OCI-LY3 (cell line): ENCODE measurements around the gene VAV2.

Experiments used
- CTCF ChIP-seq: fragments of 200-600, 300-600 bp; sonication (generic); IDR thresholded peaks from 2 replicates; pipeline ENCODE4 v1.5.1; 2014; ENCODE audit warnings: antibody characterized with exemption, low read length, low read depth
- EZH2phosphoT487 ChIP-seq: fragments of 200-600 bp; shearing (Covaris generic); IDR thresholded peaks from 2 replicates; pipeline ENCODE4 v1.6.1; 2018; ENCODE audit warnings: antibody characterized with exemption, mixed run types, low read depth

DNA sequence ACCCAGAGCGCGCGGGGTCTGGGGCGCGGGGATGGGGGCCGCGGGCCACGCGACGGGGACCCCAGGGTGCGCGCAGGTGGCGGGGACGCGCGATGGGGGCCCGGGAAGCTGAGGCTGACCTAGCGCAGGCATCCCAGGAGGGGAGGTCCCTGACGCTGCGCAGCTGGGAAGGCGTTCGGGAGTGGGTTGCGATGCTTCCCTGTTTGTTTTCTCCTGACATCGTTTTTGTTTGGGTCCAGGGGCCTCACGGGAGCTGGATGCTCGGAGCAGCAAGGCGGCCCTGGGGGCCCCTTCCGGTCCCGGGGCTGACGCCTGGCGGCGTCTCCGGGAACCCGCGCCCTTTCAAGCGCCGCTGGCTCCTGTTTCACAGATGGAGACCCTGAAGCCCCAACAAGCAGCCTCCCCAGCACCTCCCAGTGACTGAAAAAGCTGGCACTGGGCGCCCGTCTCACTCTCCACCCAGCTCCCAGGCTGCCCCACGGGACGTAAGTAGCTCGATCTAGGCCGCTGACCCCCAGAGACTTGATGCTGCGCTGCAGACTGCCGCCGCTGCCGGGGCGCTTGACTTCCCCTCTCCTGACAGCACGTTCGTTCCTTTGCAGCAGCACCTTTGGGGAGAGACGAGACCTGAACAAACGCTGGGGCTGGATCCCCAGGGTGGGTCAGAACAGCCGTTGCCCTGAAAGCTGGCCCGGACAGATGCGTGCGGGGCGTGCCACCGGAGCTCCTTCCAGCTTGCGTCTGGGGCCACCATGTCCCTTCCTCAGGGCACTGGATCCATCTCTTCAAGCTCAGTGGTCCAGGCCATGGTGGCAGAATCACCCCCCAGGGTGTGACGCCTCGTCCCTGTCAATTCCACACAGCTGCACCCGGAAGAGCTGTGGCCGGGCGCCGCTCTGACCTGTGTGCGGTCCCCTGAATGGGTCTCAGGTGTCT lies 33.8 kb upstream of the VAV2 start:
- TF ChIP-seq CTCF (peak; percentile 31), EZH2phosphoT487 (no peak)
